SK-N-SH treated with all-trans-retinoic acid at 6 μM for 48 hours (cell line): ENCODE results near the gene TAOK3.

ENCODE experiments used
- ARNTL ChIP-seq: fragments of 450-650 bp; formaldehyde crosslinking; IDR thresholded peaks from 2 replicates; pipeline ENCODE4 v1.5.0; 2020; ENCODE audit warnings: low read depth, mild to moderate bottlenecking, moderate library complexity, borderline replicate concordance
- CSDC2 ChIP-seq: fragments of 250-450 bp; sonication (Bioruptor Pico); IDR thresholded peaks from 2 replicates; pipeline ENCODE4 v1.5.0; 2020; ENCODE audit warnings: mild to moderate bottlenecking, moderate library complexity
- OSR1 ChIP-seq: fragments of 250-450 bp; sonication (Bioruptor Pico); IDR thresholded peaks from 2 replicates; pipeline ENCODE4 v1.8.0; 2022; ENCODE audit warnings: moderate library complexity, mild to moderate bottlenecking, inconsistent platforms
- PPARA ChIP-seq: fragments of 250-450 bp; sonication (Bioruptor Pico); IDR thresholded peaks from 2 replicates; pipeline ENCODE4 v1.5.0; 2020; ENCODE audit warnings: mild to moderate bottlenecking, borderline replicate concordance
- RARB ChIP-seq: fragments of 250-450 bp; sonication (Bioruptor Pico); IDR thresholded peaks from 2 replicates; pipeline ENCODE4 v1.8.0; 2021; ENCODE audit warnings: mild to moderate bottlenecking, moderate library complexity
- TCF4 ChIP-seq: fragments of 250-450 bp; sonication (Bioruptor Pico); IDR thresholded peaks from 2 replicates; pipeline ENCODE4 v1.8.0; 2021; ENCODE audit warnings: mild to moderate bottlenecking, moderate library complexity, borderline replicate concordance
- ZFP3 ChIP-seq: fragments of 250-450 bp; sonication (Bioruptor Pico); IDR thresholded peaks from 2 replicates; pipeline ENCODE4 v1.5.0; 2020; ENCODE audit warnings: mild to moderate bottlenecking, moderate library complexity
- ZFP30 ChIP-seq: fragments of 450-650 bp; formaldehyde crosslinking; IDR thresholded peaks from 2 replicates; pipeline ENCODE4 v1.5.0; 2022; ENCODE audit warnings: mild to moderate bottlenecking, moderate library complexity
- ZNF70 ChIP-seq: fragments of 450-650 bp; formaldehyde crosslinking; IDR thresholded peaks from 2 replicates; pipeline ENCODE4 v1.5.0; 2020; ENCODE audit warnings: mild to moderate bottlenecking, moderate library complexity
- TF ChIP-seq, protein P1 (sequence below): fragments of 250-450 bp; sonication (Bioruptor Pico); IDR thresholded peaks from 2 replicates; pipeline ENCODE4 v1.5.0; 2020; ENCODE audit warnings: mild to moderate bottlenecking, moderate library complexity
- TF ChIP-seq, protein P2 (sequence below): fragments of 250-450 bp; sonication (Bioruptor Pico); IDR thresholded peaks from 2 replicates; pipeline ENCODE4 v1.5.1; 2020; ENCODE audit warnings: low read depth, mild to moderate bottlenecking, moderate library complexity
- TF ChIP-seq, protein P3 (sequence below): fragments of 250-450 bp; sonication (Bioruptor Pico); IDR thresholded peaks from 2 replicates; pipeline ENCODE4 v1.8.0; 2020; ENCODE audit warnings: mild to moderate bottlenecking, moderate library complexity, borderline replicate concordance
- TF ChIP-seq, protein P4 (sequence below): fragments of 250-450 bp; sonication (Bioruptor Pico); IDR thresholded peaks from 2 replicates; pipeline ENCODE4 v1.5.1; 2021; ENCODE audit warnings: mild to moderate bottlenecking, moderate library complexity

DNA sequence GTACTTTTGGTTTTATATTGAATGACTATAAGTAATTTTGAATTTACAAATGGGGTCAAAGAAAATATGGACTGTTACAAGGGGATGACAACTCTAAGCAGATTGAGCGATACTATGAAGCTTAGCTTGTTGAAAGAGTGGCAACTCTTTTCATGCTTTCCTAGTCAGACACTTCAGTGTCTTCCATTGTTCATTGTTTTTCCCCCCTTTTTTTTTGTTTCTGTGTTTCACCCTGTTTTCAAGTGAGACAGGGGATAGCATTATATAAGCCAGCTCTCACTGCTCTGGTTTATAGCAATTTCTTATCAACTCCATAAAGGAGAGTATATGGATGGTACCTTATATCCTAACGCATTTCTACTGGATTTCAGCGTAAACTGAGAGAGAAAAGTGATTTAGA is 212.2 kb downstream of the TAOK3 start:
- TF ChIP-seq ARNTL (CRISPR knock-in tag) (no peak), ZFP30 (CRISPR knock-in tag) (no peak), ZFP3 (no peak), ZNF70 (no peak), RARB (CRISPR knock-in tag) (no peak), PPARA (CRISPR knock-in tag) (no peak), OSR1 (CRISPR knock-in tag) (no peak), TCF4 (CRISPR knock-in tag) (no peak), CSDC2 (CRISPR knock-in tag) (no peak)
- TF ChIP-seq, protein P1, sequence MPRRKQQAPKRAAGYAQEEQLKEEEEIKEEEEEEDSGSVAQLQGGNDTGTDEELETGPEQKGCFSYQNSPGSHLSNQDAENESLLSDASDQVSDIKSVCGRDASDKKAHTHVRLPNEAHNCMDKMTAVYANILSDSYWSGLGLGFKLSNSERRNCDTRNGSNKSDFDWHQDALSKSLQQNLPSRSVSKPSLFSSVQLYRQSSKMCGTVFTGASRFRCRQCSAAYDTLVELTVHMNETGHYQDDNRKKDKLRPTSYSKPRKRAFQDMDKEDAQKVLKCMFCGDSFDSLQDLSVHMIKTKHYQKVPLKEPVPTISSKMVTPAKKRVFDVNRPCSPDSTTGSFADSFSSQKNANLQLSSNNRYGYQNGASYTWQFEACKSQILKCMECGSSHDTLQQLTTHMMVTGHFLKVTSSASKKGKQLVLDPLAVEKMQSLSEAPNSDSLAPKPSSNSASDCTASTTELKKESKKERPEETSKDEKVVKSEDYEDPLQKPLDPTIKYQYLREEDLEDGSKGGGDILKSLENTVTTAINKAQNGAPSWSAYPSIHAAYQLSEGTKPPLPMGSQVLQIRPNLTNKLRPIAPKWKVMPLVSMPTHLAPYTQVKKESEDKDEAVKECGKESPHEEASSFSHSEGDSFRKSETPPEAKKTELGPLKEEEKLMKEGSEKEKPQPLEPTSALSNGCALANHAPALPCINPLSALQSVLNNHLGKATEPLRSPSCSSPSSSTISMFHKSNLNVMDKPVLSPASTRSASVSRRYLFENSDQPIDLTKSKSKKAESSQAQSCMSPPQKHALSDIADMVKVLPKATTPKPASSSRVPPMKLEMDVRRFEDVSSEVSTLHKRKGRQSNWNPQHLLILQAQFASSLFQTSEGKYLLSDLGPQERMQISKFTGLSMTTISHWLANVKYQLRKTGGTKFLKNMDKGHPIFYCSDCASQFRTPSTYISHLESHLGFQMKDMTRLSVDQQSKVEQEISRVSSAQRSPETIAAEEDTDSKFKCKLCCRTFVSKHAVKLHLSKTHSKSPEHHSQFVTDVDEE (CRISPR knock-in tag) = no peak
- TF ChIP-seq, protein P2, sequence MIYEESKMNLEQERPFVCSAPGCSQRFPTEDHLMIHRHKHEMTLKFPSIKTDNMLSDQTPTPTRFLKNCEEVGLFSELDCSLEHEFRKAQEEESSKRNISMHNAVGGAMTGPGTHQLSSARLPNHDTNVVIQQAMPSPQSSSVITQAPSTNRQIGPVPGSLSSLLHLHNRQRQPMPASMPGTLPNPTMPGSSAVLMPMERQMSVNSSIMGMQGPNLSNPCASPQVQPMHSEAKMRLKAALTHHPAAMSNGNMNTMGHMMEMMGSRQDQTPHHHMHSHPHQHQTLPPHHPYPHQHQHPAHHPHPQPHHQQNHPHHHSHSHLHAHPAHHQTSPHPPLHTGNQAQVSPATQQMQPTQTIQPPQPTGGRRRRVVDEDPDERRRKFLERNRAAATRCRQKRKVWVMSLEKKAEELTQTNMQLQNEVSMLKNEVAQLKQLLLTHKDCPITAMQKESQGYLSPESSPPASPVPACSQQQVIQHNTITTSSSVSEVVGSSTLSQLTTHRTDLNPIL (CRISPR knock-in tag) = no peak
- TF ChIP-seq, protein P3, sequence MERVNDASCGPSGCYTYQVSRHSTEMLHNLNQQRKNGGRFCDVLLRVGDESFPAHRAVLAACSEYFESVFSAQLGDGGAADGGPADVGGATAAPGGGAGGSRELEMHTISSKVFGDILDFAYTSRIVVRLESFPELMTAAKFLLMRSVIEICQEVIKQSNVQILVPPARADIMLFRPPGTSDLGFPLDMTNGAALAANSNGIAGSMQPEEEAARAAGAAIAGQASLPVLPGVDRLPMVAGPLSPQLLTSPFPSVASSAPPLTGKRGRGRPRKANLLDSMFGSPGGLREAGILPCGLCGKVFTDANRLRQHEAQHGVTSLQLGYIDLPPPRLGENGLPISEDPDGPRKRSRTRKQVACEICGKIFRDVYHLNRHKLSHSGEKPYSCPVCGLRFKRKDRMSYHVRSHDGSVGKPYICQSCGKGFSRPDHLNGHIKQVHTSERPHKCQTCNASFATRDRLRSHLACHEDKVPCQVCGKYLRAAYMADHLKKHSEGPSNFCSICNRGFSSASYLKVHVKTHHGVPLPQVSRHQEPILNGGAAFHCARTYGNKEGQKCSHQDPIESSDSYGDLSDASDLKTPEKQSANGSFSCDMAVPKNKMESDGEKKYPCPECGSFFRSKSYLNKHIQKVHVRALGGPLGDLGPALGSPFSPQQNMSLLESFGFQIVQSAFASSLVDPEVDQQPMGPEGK (CRISPR knock-in tag) = no peak
- TF ChIP-seq, protein P4, sequence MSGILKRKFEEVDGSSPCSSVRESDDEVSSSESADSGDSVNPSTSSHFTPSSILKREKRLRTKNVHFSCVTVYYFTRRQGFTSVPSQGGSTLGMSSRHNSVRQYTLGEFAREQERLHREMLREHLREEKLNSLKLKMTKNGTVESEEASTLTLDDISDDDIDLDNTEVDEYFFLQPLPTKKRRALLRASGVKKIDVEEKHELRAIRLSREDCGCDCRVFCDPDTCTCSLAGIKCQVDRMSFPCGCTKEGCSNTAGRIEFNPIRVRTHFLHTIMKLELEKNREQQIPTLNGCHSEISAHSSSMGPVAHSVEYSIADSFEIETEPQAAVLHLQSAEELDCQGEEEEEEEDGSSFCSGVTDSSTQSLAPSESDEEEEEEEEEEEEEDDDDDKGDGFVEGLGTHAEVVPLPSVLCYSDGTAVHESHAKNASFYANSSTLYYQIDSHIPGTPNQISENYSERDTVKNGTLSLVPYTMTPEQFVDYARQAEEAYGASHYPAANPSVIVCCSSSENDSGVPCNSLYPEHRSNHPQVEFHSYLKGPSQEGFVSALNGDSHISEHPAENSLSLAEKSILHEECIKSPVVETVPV (CRISPR knock-in tag) = no peak
